Keratinocyte (primary cell): ENCODE results near the gene PLD1. TPM values are rescaled to one million over a fixed set of nuclear protein-coding genes. Genes with fewer than 3 reads are reported as not detected.

Experiments used
- DNase-seq: peaks from one replicate; pipeline ENCODE4 v3.0.0-alpha.2; 2011; ENCODE audit warnings: low read depth, missing footprints, low spot score
- FAIRE-seq: peaks from 2 replicates; lab custom pipeline; 2011; peaks lifted over from hg19 to GRCh38; lab: Jason Lieb, UNC
- H2AFZ ChIP-seq: 2 replicates; pipeline ENCODE4 v1.6.0; 2012; ENCODE audit warnings: low read length, control low read depth, inconsistent platforms; ENCODE audit not compliant: control insufficient read depth
- H3K27ac ChIP-seq: 2 replicates; pipeline ENCODE4 v1.5.1; 2011; ENCODE audit warnings: low read length; ENCODE audit not compliant: control insufficient read depth, insufficient read depth
- H3K27me3 ChIP-seq: 3 replicates; pipeline ENCODE4 v1.6.0; 2011; ENCODE audit warnings: low read length; ENCODE audit not compliant: control insufficient read depth, insufficient read depth; ENCODE audit errors: extremely low read depth
- H3K36me3 ChIP-seq, 2 experiments: 2 replicates in 1 of 2; 3 replicates in 1 of 2; pipeline ENCODE4 v1.5.1; 2011; ENCODE audit warnings: low read length in 2 of 2, mild to moderate bottlenecking in 1 of 2; ENCODE audit not compliant: control insufficient read depth in 2 of 2, insufficient read depth in 2 of 2; ENCODE audit errors: extremely low read depth in 1 of 2
- H3K4me1 ChIP-seq: 3 replicates; pipeline ENCODE4 v1.5.1; 2011; ENCODE audit warnings: low read length; ENCODE audit not compliant: control insufficient read depth, insufficient read depth; ENCODE audit errors: extremely low read depth
- H3K4me2 ChIP-seq: 3 replicates; pipeline ENCODE4 v1.6.0; 2011; ENCODE audit warnings: low read depth, low read length; ENCODE audit not compliant: control insufficient read depth, insufficient read depth; ENCODE audit errors: extremely low read depth
- H3K4me3 ChIP-seq, 3 experiments: fragments of 200-600 bp in 1 of 3; sonication (generic) in 1 of 3; 2 replicates in 2 of 3; 3 replicates in 1 of 3; pipeline ENCODE4 v1.5.1; 2011 to 2016; ENCODE audit warnings: low read length in 3 of 3, mild to moderate bottlenecking in 3 of 3, control low read depth in 2 of 3, inconsistent platforms in 1 of 3, low read depth in 1 of 3, mixed read lengths in 1 of 3, mixed run types in 1 of 3, moderate library complexity in 1 of 3; ENCODE audit not compliant: control insufficient read depth in 2 of 3, insufficient read depth in 2 of 3; ENCODE audit errors: extremely low read depth in 1 of 3
- H3K79me2 ChIP-seq: 2 replicates; pipeline ENCODE4 v1.6.0; 2012; ENCODE audit warnings: low read length; ENCODE audit not compliant: control insufficient read depth, insufficient read depth
- H3K9ac ChIP-seq: 3 replicates; pipeline ENCODE4 v1.6.0; 2011; ENCODE audit warnings: low read length; ENCODE audit not compliant: control insufficient read depth, insufficient read depth; ENCODE audit errors: extremely low read depth
- H3K9me1 ChIP-seq: 3 replicates; pipeline ENCODE4 v1.6.0; 2011; ENCODE audit warnings: low read length; ENCODE audit not compliant: control insufficient read depth, insufficient read depth; ENCODE audit errors: extremely low read depth
- H3K9me3 ChIP-seq: 2 replicates; pipeline ENCODE4 v1.5.1; 2012; ENCODE audit warnings: low read depth, low read length; ENCODE audit not compliant: control insufficient read depth
- H4K20me1 ChIP-seq: 3 replicates; pipeline ENCODE4 v1.6.0; 2011; ENCODE audit warnings: low read length; ENCODE audit not compliant: control insufficient read depth, insufficient read depth; ENCODE audit errors: extremely low read depth
- EZH2 ChIP-seq: IDR thresholded peaks from one replicate; pipeline ENCODE4 v1.6.1; 2012; ENCODE audit warnings: inconsistent platforms, mild to moderate bottlenecking, low read length, moderate library complexity
- dilution Hi-C: fragments of 300-500 bp; cut with MboI; formaldehyde crosslinking; loops from one replicate; pipeline ENCODE4 v1.7.0; 2020; ENCODE audit warnings: low sequenced_read_pairs; ENCODE audit not compliant: extremely low pct_ligation_motif_present
- polyA plus RNA-seq, 5 experiments: library from polyadenylated mRNA; depleted of rRNA in 3 of 5; stranded (reverse) in 3 of 5; stranded (forward) in 1 of 5; unstranded in 1 of 5; fragments of >200 nt; gene quantifications; 1 replicate in 1 of 5; 2 replicates in 3 of 5; 3 replicates in 1 of 5; pipeline versions ENCODE4 v1.2.1 to v1.2.3, GENCODE V29; 2011 to 2012; ENCODE audit warnings: missing spikeins in 2 of 5, low read depth in 1 of 5, low replicate concordance in 1 of 5
- TF ChIP-seq, protein P1 (sequence below), 3 experiments: IDR thresholded peaks in 1 of 3; conservative IDR thresholded peaks in 1 of 3; optimal IDR thresholded peaks in 1 of 3; 2 replicates in 2 of 3; 3 replicates in 1 of 3; pipeline versions ENCODE3 to v1.5.1; 2011; ENCODE audit warnings: low read length in 3 of 3, mild to moderate bottlenecking in 3 of 3, moderate library complexity in 2 of 3, control low read depth in 1 of 3, inconsistent platforms in 1 of 3; ENCODE audit not compliant: insufficient read depth in 2 of 3; ENCODE audit errors: extremely low read depth in 1 of 3

PLD1 gene
- polyA plus RNA-seq, 1 donor (not counting 4 experiments of a cell fraction or from before 2014, with no cell fraction given), result 14.7 TPM

DNA sequence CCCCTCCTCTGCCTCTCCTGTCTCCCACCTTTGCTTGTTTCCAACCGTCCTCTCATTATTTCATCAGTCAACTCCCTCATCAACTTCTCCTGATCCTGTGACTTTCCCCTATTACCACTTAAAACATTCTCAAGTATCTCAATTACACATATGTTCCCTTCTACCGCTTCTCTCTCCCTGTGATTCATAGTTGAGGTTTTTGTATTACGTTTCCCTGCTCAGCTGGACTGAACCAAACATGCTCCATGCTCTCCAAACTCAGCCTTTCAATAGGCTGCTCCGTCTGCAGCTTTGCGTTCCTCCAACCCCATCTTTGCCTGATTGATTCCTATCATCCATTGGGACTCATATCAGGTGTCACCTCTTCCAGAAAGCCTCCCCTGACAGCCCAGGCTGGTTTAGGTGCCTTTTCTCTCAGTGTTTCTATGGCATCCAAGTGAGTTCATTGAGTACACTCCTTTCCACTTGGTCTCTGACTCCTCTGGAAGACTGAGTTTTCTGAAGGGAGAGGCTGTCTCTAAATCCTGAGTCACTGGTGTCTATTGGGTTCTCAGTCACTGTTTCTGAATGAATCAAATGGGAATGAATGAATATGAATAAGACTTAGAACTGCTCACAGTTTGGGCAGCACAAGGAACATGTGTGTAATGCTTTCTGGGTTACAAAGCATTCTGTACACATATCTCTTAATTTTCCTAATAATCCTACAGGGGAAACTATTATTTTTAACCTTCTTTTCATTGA, 56.4 kb downstream of the PLD1 start:
- Histone ChIP-seq H3K79me2 (no peaks in the 10 kb centered on the region), H2AFZ (peak overlapping the region; percentile 57), H4K20me1 (no peaks in the 10 kb centered on the region), H3K4me3 (peak overlapping the region in 2 of 3 experiments; percentile 37 to 58), H3K9me3 (no peaks in the 10 kb centered on the region), H3K27me3 (no peaks in the 10 kb centered on the region), H3K9ac (peak overlapping the region; percentile 78), H3K27ac (peak overlapping the region; percentile 97), H3K4me1 (peaks cover 42% of the 10 kb centered on the region), H3K9me1 (no peaks in the 10 kb centered on the region), H3K36me3 (no peaks in the 10 kb centered on the region), H3K4me2 (peak overlapping the region; percentile 90)
- FAIRE-seq (peak; percentile 76), DNase-seq (peak; percentile 38)
- TF ChIP-seq EZH2, result no peak
- TF ChIP-seq, protein P1, sequence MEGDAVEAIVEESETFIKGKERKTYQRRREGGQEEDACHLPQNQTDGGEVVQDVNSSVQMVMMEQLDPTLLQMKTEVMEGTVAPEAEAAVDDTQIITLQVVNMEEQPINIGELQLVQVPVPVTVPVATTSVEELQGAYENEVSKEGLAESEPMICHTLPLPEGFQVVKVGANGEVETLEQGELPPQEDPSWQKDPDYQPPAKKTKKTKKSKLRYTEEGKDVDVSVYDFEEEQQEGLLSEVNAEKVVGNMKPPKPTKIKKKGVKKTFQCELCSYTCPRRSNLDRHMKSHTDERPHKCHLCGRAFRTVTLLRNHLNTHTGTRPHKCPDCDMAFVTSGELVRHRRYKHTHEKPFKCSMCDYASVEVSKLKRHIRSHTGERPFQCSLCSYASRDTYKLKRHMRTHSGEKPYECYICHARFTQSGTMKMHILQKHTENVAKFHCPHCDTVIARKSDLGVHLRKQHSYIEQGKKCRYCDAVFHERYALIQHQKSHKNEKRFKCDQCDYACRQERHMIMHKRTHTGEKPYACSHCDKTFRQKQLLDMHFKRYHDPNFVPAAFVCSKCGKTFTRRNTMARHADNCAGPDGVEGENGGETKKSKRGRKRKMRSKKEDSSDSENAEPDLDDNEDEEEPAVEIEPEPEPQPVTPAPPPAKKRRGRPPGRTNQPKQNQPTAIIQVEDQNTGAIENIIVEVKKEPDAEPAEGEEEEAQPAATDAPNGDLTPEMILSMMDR (optimal IDR thresholded peaks at IDR 0.05 in 1 of 3, IDR thresholded peaks at IDR 0.05 in 1 of 3, conservative IDR thresholded peaks at IDR 0.05 in 1 of 3; ENCODE audit: extremely low read depth in 1 of 3, insufficient read depth in 2 of 3, low read length in 3 of 3), result no peak
- dilution Hi-C loops, result no loop called here

DNA sequence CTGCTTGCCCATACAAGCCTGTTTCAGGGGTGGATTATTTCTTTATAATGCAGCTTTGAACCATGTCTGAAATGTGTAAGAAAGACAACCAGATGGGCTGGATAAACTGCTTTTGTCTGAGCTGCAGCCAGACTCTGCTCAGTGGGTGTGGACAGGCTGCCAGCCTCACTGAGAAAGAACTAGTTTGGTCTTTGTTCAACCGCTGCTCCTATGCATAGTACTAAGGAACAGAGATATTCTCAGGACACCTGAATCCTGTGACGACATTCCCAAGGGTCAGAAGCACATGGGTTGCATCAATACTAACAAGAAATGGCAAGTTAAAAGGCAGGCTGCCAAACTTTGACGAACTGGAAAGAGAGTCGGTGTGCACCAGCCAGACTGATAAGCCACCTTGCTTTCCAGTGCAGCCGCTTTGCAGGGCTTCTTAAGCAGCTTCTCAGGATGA, 57.2 kb downstream of the PLD1 start:
- H3K4me1 ChIP-seq, result peaks cover 41% of the 10 kb centered on the region
- peak overlapping the region; percentile 78 for H3K9ac ChIP-seq
- H3K27me3 ChIP-seq, result no peaks in the 10 kb centered on the region
- no peaks in the 10 kb centered on the region for H3K79me2 ChIP-seq
- H3K4me2 ChIP-seq, result peak overlapping the region; percentile 90
- dilution Hi-C loops, result no loop called here
- DNase-seq, result peak; percentile 71
- H4K20me1 ChIP-seq, result no peaks in the 10 kb centered on the region
- H3K27ac ChIP-seq, result peak overlapping the region; percentile 97
- no peaks in the 10 kb centered on the region for H3K9me1 ChIP-seq
- H3K9me3 ChIP-seq, result no peaks in the 10 kb centered on the region
- no peaks in the 10 kb centered on the region for H3K36me3 ChIP-seq
- peak overlapping the region in 1 of 3 experiments; percentile 58 for H3K4me3 ChIP-seq
- TF ChIP-seq, protein P1 (optimal IDR thresholded peaks at IDR 0.05 in 1 of 3, IDR thresholded peaks at IDR 0.05 in 1 of 3, conservative IDR thresholded peaks at IDR 0.05 in 1 of 3; ENCODE audit: extremely low read depth in 1 of 3, insufficient read depth in 2 of 3, low read length in 3 of 3), result no peak
- no peak for TF ChIP-seq EZH2
- FAIRE-seq, result peak; percentile 98
- H2AFZ ChIP-seq, result no peak overlapping the region
